ENCODE measurements around the gene NEK11. TPM values are rescaled to one million over a fixed set of nuclear protein-coding genes. Genes with fewer than 3 reads are reported as not detected.

Gene NEK11
- polyA plus RNA-seq, 1 donor from 2014 or later, result 6.1 TPM

DNA sequence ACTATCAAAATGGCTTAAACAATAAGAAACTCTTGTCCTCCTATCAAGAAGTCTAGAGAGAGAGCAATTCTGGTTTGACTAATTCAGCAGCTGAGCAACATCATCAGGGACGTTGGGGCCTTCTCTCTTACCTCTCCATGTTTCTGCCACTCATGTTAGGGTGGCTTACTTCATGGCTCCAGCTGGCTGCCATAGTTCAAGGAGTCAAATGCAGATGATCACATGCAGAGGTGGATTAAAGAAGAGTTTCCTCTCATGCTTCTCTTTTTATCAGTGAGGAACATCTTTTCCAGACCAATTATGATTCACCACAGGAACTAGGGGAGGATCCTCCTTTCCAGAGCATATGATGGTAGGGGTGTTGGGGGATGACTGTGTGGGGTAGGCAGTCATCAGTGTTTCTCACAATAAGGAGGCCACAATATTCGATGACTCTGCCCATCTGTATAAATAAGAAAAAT is 45.5 kb downstream of the NEK11 start:
- Histone ChIP-seq H3F3A (ENCODE audit: insufficient read depth, low read length, poor library complexity, severe bottlenecking) (no peaks in the 10 kb centered on the region), H3K79me2 (replicated peaks; ENCODE audit: insufficient read depth, low read length) (no peaks in the 10 kb centered on the region), H3K27me3 (ENCODE audit: insufficient read depth, low read depth, low read length) (no peaks in the 10 kb centered on the region), H4K20me1 (ENCODE audit: insufficient read depth) (no peaks in the 10 kb centered on the region), H3K4me3 (ENCODE audit: low read length) (no peak overlapping the region), H3K9me2 (ENCODE audit: insufficient read depth, low read length) (no peaks in the 10 kb centered on the region), H3K36me3 (ENCODE audit: insufficient read depth, low read length) (no peaks in the 10 kb centered on the region), H3K9ac (ENCODE audit: low read length) (no peak overlapping the region), H2AFZ (ENCODE audit: low read depth, low read length) (no peak overlapping the region), H3K4me2 (ENCODE audit: low read length) (no peak overlapping the region), H3K9me3 (ENCODE audit: low read length) (no peaks in the 10 kb centered on the region), H3K27ac (ENCODE audit: low read length) (no peak overlapping the region)
- TF ChIP-seq POLR2AphosphoS5 (IDR thresholded peaks at IDR 0.05) (no peak), TAF1 (IDR thresholded peaks at IDR 0.05; ENCODE audit: low read depth) (no peak), MXI1 (conservative IDR thresholded peaks at IDR 0.05; ENCODE audit: poor library complexity, severe bottlenecking) (no peak)
- TF ChIP-seq, protein P1, sequence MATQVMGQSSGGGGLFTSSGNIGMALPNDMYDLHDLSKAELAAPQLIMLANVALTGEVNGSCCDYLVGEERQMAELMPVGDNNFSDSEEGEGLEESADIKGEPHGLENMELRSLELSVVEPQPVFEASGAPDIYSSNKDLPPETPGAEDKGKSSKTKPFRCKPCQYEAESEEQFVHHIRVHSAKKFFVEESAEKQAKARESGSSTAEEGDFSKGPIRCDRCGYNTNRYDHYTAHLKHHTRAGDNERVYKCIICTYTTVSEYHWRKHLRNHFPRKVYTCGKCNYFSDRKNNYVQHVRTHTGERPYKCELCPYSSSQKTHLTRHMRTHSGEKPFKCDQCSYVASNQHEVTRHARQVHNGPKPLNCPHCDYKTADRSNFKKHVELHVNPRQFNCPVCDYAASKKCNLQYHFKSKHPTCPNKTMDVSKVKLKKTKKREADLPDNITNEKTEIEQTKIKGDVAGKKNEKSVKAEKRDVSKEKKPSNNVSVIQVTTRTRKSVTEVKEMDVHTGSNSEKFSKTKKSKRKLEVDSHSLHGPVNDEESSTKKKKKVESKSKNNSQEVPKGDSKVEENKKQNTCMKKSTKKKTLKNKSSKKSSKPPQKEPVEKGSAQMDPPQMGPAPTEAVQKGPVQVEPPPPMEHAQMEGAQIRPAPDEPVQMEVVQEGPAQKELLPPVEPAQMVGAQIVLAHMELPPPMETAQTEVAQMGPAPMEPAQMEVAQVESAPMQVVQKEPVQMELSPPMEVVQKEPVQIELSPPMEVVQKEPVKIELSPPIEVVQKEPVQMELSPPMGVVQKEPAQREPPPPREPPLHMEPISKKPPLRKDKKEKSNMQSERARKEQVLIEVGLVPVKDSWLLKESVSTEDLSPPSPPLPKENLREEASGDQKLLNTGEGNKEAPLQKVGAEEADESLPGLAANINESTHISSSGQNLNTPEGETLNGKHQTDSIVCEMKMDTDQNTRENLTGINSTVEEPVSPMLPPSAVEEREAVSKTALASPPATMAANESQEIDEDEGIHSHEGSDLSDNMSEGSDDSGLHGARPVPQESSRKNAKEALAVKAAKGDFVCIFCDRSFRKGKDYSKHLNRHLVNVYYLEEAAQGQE (IDR thresholded peaks at IDR 0.05; ENCODE audit: borderline replicate concordance), result no peak
- TF ChIP-seq, protein P2, sequence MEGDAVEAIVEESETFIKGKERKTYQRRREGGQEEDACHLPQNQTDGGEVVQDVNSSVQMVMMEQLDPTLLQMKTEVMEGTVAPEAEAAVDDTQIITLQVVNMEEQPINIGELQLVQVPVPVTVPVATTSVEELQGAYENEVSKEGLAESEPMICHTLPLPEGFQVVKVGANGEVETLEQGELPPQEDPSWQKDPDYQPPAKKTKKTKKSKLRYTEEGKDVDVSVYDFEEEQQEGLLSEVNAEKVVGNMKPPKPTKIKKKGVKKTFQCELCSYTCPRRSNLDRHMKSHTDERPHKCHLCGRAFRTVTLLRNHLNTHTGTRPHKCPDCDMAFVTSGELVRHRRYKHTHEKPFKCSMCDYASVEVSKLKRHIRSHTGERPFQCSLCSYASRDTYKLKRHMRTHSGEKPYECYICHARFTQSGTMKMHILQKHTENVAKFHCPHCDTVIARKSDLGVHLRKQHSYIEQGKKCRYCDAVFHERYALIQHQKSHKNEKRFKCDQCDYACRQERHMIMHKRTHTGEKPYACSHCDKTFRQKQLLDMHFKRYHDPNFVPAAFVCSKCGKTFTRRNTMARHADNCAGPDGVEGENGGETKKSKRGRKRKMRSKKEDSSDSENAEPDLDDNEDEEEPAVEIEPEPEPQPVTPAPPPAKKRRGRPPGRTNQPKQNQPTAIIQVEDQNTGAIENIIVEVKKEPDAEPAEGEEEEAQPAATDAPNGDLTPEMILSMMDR (IDR thresholded peaks at IDR 0.05; ENCODE audit: poor library complexity, severe bottlenecking), result no peak

DNA sequence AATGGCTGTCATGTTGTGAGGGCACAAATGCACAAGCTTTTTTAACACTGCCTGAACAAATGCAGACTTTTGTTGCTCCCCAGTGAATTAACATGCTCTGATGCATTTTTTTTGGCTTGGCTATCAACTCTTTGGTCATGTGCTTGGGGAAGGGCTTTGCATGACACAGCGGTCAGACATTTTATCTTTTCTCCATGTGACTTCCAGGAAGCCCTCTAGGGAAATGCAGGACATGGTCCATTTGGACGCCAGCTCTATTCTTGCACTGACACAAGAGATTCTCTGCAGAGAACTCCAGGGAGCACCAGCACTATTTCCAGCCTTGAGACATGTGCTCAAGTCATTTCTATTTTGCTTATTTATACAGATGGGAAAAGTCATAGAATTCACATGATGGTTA is 46.2 kb downstream of the NEK11 start:
- no peaks in the 10 kb centered on the region for H3F3A ChIP-seq (ENCODE audit: insufficient read depth, low read length, poor library complexity, severe bottlenecking)
- H3K9me3 ChIP-seq (ENCODE audit: low read length), result no peaks in the 10 kb centered on the region
- no peak overlapping the region for H3K4me3 ChIP-seq (ENCODE audit: low read length)
- no peak overlapping the region for H3K9ac ChIP-seq (ENCODE audit: low read length)
- H3K36me3 ChIP-seq (ENCODE audit: insufficient read depth, low read length), result no peaks in the 10 kb centered on the region
- H4K20me1 ChIP-seq (ENCODE audit: insufficient read depth), result no peaks in the 10 kb centered on the region
- no peak overlapping the region for H2AFZ ChIP-seq (ENCODE audit: low read depth, low read length)
- H3K27me3 ChIP-seq (ENCODE audit: insufficient read depth, low read depth, low read length), result no peaks in the 10 kb centered on the region
- no peak overlapping the region for H3K27ac ChIP-seq (ENCODE audit: low read length)
- no peak for TF ChIP-seq EP300 (conservative IDR thresholded peaks at IDR 0.05; ENCODE audit: poor library complexity, severe bottlenecking)
- TF ChIP-seq POLR2AphosphoS5 (IDR thresholded peaks at IDR 0.05), result no peak
- TF ChIP-seq, protein P2 (IDR thresholded peaks at IDR 0.05; ENCODE audit: poor library complexity, severe bottlenecking), result no peak
- no peak for TF ChIP-seq MXI1 (conservative IDR thresholded peaks at IDR 0.05; ENCODE audit: poor library complexity, severe bottlenecking)
- TF ChIP-seq EZH2 (IDR thresholded peaks at IDR 0.05; ENCODE audit: borderline replicate concordance, insufficient read depth, low read length, poor library complexity, severe bottlenecking), result no peak
- TF ChIP-seq RAD21 (conservative IDR thresholded peaks at IDR 0.05), result no peak
- no peak for TF ChIP-seq SMC3 (conservative IDR thresholded peaks at IDR 0.05; ENCODE audit: poor library complexity)
- TF ChIP-seq, protein P1 (IDR thresholded peaks at IDR 0.05; ENCODE audit: borderline replicate concordance), result no peak
- TF ChIP-seq TAF1 (IDR thresholded peaks at IDR 0.05; ENCODE audit: low read depth), result no peak
- H3K79me2 ChIP-seq (replicated peaks; ENCODE audit: insufficient read depth, low read length), result no peaks in the 10 kb centered on the region
- no peaks in the 10 kb centered on the region for H3K9me2 ChIP-seq (ENCODE audit: insufficient read depth, low read length)
- H3K4me2 ChIP-seq (ENCODE audit: low read length), result no peak overlapping the region
